IMR-90 (cell line): ENCODE measurements around the gene CPNE9. TPM values are rescaled to one million over a fixed set of nuclear protein-coding genes. Genes with fewer than 3 reads are reported as not detected.

Source experiments
- ATAC-seq: fragments of 200-7000 bp; cut with Tn5 transposase; 2 replicates; pipeline ENCODE4 v1.9.1; 2020; ENCODE audit warnings: low read depth, mild to moderate bottlenecking, moderate library complexity
- BruUV-seq: library from RNA; stranded (reverse); fragments of 400-500 nt; replicated peaks from 2 replicates; lab custom pipeline; 2021; lab: Mats Ljungman, UMichigan
- CTCF ChIA-PET: fragments of 300-600 bp; formaldehyde crosslinking; extraction: SDS; loops from one replicate; lab custom pipeline; 2021; ENCODE audit warnings: antibody characterized with exemption; lab: Yijun Ruan, JAX
- POLR2A ChIA-PET: fragments of 300-600 bp; sonication (Branson Sonifier 250); formaldehyde crosslinking; loops from one replicate; lab custom pipeline; 2022; ENCODE audit warnings: antibody characterized with exemption; ENCODE audit not compliant: unreplicated experiment; lab: Charles Lee
- DNase-seq: peaks from one replicate; pipeline ENCODE4 v3.0.0; 2013
- H2AFZ ChIP-seq: replicated peaks from 2 replicates; pipeline ENCODE3; 2013; ENCODE audit warnings: low read length, mild to moderate bottlenecking; ENCODE audit not compliant: poor library complexity
- H2AK5ac ChIP-seq: 2 replicates; pipeline ENCODE4 v1.6.1; 2013; ENCODE audit warnings: low read depth, low read length, inconsistent platforms
- H2AK9ac ChIP-seq: replicated peaks from 2 replicates; pipeline ENCODE3; 2013; ENCODE audit warnings: mild to moderate bottlenecking, low read depth, low read length, moderate library complexity; ENCODE audit not compliant: poor library complexity
- H2BK120ac ChIP-seq: 2 replicates; pipeline ENCODE4 v1.6.1; 2013; ENCODE audit warnings: low read depth, low read length, inconsistent platforms
- H2BK15ac ChIP-seq: 3 replicates; pipeline ENCODE4 v1.6.1; 2013; ENCODE audit warnings: low read depth, low read length, inconsistent platforms
- H2BK20ac ChIP-seq: 2 replicates; pipeline ENCODE4 v1.6.1; 2013; ENCODE audit warnings: low read depth, mild to moderate bottlenecking, inconsistent platforms, low read length, moderate library complexity
- H2BK5ac ChIP-seq: 2 replicates; pipeline ENCODE4 v1.6.1; 2013; ENCODE audit warnings: mild to moderate bottlenecking, low read depth, low read length, inconsistent platforms; ENCODE audit not compliant: poor library complexity, severe bottlenecking
- H3K14ac ChIP-seq: replicated peaks from 2 replicates; pipeline ENCODE4 v1.6.1; 2013; ENCODE audit warnings: low read depth, low read length, inconsistent platforms
- H3K18ac ChIP-seq: 2 replicates; pipeline ENCODE4 v1.6.1; 2013; ENCODE audit warnings: low read depth, low read length, control low read depth
- H3K23ac ChIP-seq: 2 replicates; pipeline ENCODE4 v1.6.1; 2013; ENCODE audit warnings: low read depth, low read length, inconsistent platforms
- H3K27ac ChIP-seq: 2 replicates; pipeline ENCODE4 v1.5.1; 2013; ENCODE audit warnings: mild to moderate bottlenecking, control low read depth, low read length; ENCODE audit not compliant: insufficient read depth
- H3K27me3 ChIP-seq: 2 replicates; pipeline ENCODE4 v1.6.1; 2013; ENCODE audit warnings: low read length; ENCODE audit not compliant: control insufficient read depth, insufficient read depth
- H3K36me3 ChIP-seq: 2 replicates; pipeline ENCODE4 v1.6.1; 2013; ENCODE audit warnings: low read length, mixed read lengths; ENCODE audit not compliant: control insufficient read depth, insufficient read depth
- H3K4ac ChIP-seq: 2 replicates; pipeline ENCODE4 v1.6.1; 2013; ENCODE audit warnings: low read depth, low read length, inconsistent platforms
- H3K4me1 ChIP-seq: 2 replicates; pipeline ENCODE4 v1.6.1; 2013; ENCODE audit warnings: low read length, mixed read lengths; ENCODE audit not compliant: control insufficient read depth, insufficient read depth
- H3K4me2 ChIP-seq: 2 replicates; pipeline ENCODE4 v1.6.1; 2013; ENCODE audit warnings: low read depth, mild to moderate bottlenecking, control low read depth, low read length, moderate library complexity
- H3K4me3 ChIP-seq: 2 replicates; pipeline ENCODE4 v1.5.1; 2013; ENCODE audit warnings: low read depth, mild to moderate bottlenecking, control low read depth, low read length, moderate library complexity; ENCODE audit not compliant: insufficient read depth
- H3K56ac ChIP-seq: 2 replicates; pipeline ENCODE4 v1.6.1; 2013; ENCODE audit warnings: low read length, inconsistent platforms; ENCODE audit not compliant: insufficient read depth; ENCODE audit errors: extremely low read depth
- H3K79me1 ChIP-seq, 2 experiments: 2 replicates each; pipeline ENCODE4 v1.6.1; 2013; ENCODE audit warnings: low read length in 2 of 2, inconsistent platforms in 1 of 2, low read depth in 1 of 2
- H3K9ac ChIP-seq: 2 replicates; pipeline ENCODE4 v1.6.1; 2013; ENCODE audit warnings: low read depth, low read length, control low read depth
- H3K9me1 ChIP-seq: 2 replicates; pipeline ENCODE4 v1.6.1; 2013; ENCODE audit warnings: low read length, inconsistent platforms; ENCODE audit not compliant: insufficient read depth
- H3K9me3 ChIP-seq: 2 replicates; pipeline ENCODE4 v1.6.1; 2013; ENCODE audit warnings: low read length; ENCODE audit not compliant: control insufficient read depth, insufficient read depth
- H4K20me1 ChIP-seq: 2 replicates; pipeline ENCODE4 v1.6.1; 2013; ENCODE audit warnings: low read length, inconsistent platforms; ENCODE audit not compliant: insufficient read depth
- H4K5ac ChIP-seq: 2 replicates; pipeline ENCODE4 v1.6.1; 2013; ENCODE audit warnings: mild to moderate bottlenecking, low read depth, low read length, control low read depth
- H4K8ac ChIP-seq, 2 experiments: 2 replicates each; pipeline ENCODE4 v1.6.1; 2013; ENCODE audit warnings: low read depth in 2 of 2, low read length in 2 of 2, control low read depth in 1 of 2, inconsistent platforms in 1 of 2
- H4K91ac ChIP-seq: 2 replicates; pipeline ENCODE4 v1.6.1; 2013; ENCODE audit warnings: low read depth, low read length, inconsistent platforms; ENCODE audit not compliant: insufficient read depth
- BHLHE40 ChIP-seq: fragments of 150-350 bp; IDR thresholded peaks from 2 replicates; pipeline ENCODE4 v1.6.1; 2016; ENCODE audit warnings: mild to moderate bottlenecking, low read depth, low read length
- CEBPB ChIP-seq: IDR thresholded peaks from 2 replicates; pipeline ENCODE4 v1.6.1; 2012; ENCODE audit warnings: low read depth, low read length, improper control_type of control experiment
- CHD1 ChIP-seq: IDR thresholded peaks from 2 replicates; pipeline ENCODE4 v1.6.1; 2012; ENCODE audit warnings: low read depth, low read length, improper control_type of control experiment
- CTCF ChIP-seq: conservative IDR thresholded peaks from 2 replicates; pipeline ENCODE4 v1.5.1; 2012; ENCODE audit warnings: mild to moderate bottlenecking, low read depth, low read length, improper control_type of control experiment
- ELK1 ChIP-seq: fragments of 150-350 bp; IDR thresholded peaks from 2 replicates; pipeline ENCODE4 v1.6.1; 2016; ENCODE audit warnings: low read depth, mild to moderate bottlenecking, low read length, moderate library complexity, borderline replicate concordance
- FOS ChIP-seq: fragments of 150-350 bp; IDR thresholded peaks from 2 replicates; pipeline ENCODE4 v1.6.1; 2016; ENCODE audit warnings: low read depth, low read length
- MAFK ChIP-seq: IDR thresholded peaks from 2 replicates; pipeline ENCODE4 v1.6.1; 2012; ENCODE audit warnings: low read depth, low read length, improper control_type of control experiment
- MAZ ChIP-seq: IDR thresholded peaks from 2 replicates; pipeline ENCODE4 v1.6.1; 2012; ENCODE audit warnings: low read depth, mild to moderate bottlenecking, low read length, improper control_type of control experiment, moderate library complexity, borderline replicate concordance
- MXI1 ChIP-seq: IDR thresholded peaks from 2 replicates; pipeline ENCODE4 v1.6.1; 2012; ENCODE audit warnings: low read depth, mild to moderate bottlenecking, low read length, moderate library complexity, borderline replicate concordance
- NFE2L2 ChIP-seq: fragments of 150-350 bp; IDR thresholded peaks from 2 replicates; pipeline ENCODE4 v1.6.1; 2016; ENCODE audit warnings: low read depth, mild to moderate bottlenecking, low read length
- POLR2A ChIP-seq: IDR thresholded peaks from 2 replicates; pipeline ENCODE4 v1.6.1; 2012; ENCODE audit warnings: mild to moderate bottlenecking, low read depth, low read length
- RAD21 ChIP-seq: IDR thresholded peaks from 2 replicates; pipeline ENCODE4 v1.6.1; 2012; ENCODE audit warnings: low read length, improper control_type of control experiment
- RCOR1 ChIP-seq: IDR thresholded peaks from 2 replicates; pipeline ENCODE4 v1.6.1; 2012; ENCODE audit warnings: mild to moderate bottlenecking, low read length, improper control_type of control experiment; ENCODE audit not compliant: insufficient replicate concordance
- RFX5 ChIP-seq: IDR thresholded peaks from 2 replicates; pipeline ENCODE4 v1.8.0; 2012; ENCODE audit warnings: low read depth, mild to moderate bottlenecking, low read length, moderate library complexity
- SMC3 ChIP-seq: fragments of 150-350 bp; IDR thresholded peaks from 2 replicates; pipeline ENCODE4 v1.6.1; 2016; ENCODE audit warnings: low read depth, mild to moderate bottlenecking, antibody characterized with exemption, low read length, moderate library complexity
- USF2 ChIP-seq: fragments of 150-350 bp; IDR thresholded peaks from 2 replicates; pipeline ENCODE4 v1.6.1; 2017; ENCODE audit warnings: mild to moderate bottlenecking, antibody characterized with exemption, low read length, low read depth
- WGBS, 2 experiments: methylation state at CpG; one replicate each; pipeline versions ENCODE4 v1.1.5 to v1.1.7; 2013; ENCODE audit warnings: missing lambda C conversion rate in 2 of 2; ENCODE audit not compliant: insufficient read length in 1 of 2; ENCODE audit errors: extremely low coverage in 2 of 2; 5-methylcytosine and 5-hydroxymethylcytosine counted together
- dilution Hi-C: fragments of 300-500 bp; cut with HindIII; formaldehyde crosslinking; loops from one replicate; pipeline ENCODE4 v1.14.3; 2018; ENCODE audit warnings: low sequenced_read_pairs; ENCODE audit not compliant: unreplicated experiment
- in situ Hi-C: fragments of 300-500 bp; cut with MboI; formaldehyde crosslinking; loops from 3 replicates; pipeline ENCODE4 v1.14.3; 2019; ENCODE audit warnings: low sequenced_read_pairs, inconsistent platforms, mixed read lengths
- intact Hi-C: fragments of 100-400 bp; cut with micrococcal nuclease; formaldehyde crosslinking; loops from 2 replicates; pipeline ENCODE4 v1.10.0; 2022
- polyA plus RNA-seq, 3 experiments: library from polyadenylated mRNA; depleted of rRNA; stranded (reverse); fragments of >200 nt; gene quantifications; 2 replicates each; pipeline ENCODE4 v1.2.3, GENCODE V29; 2012; ENCODE audit warnings: low replicate concordance in 1 of 3
- total RNA-seq: library from RNA; depleted of rRNA; stranded (reverse); fragments of >200 nt; gene quantifications from 2 replicates; pipeline ENCODE4 v1.2.3, GENCODE V29; 2012

The CPNE9 gene
- total and polyA plus RNA-seq, 2 of the 4 experiments (the other 2 are of a cell fraction) = not detected

- Histone ChIP-seq H3K9me3 (no peaks in the 10 kb centered on the region), H3K9me1 (no peaks in the 10 kb centered on the region; the same call in 1 of the 2 replicates), H3K4ac (no peak overlapping the region), H4K5ac (no peak overlapping the region), H2AK9ac (no peak overlapping the region), H3K14ac (no peak overlapping the region), H3K4me2 (no peak overlapping the region), H3K27ac (no peak overlapping the region), H3K23ac (no peak overlapping the region), H4K20me1 (no peaks in the 10 kb centered on the region; the same call in 1 of the 2 replicates), H2BK15ac (no peak overlapping the region), H3K79me1 (no peaks in the 10 kb centered on the region), H3K18ac (no peak overlapping the region), H2AK5ac (no peak overlapping the region), H2BK120ac (no peak overlapping the region), H2BK5ac (no peak overlapping the region), H2AFZ (no peak overlapping the region), H3K4me1 (no peaks in the 10 kb centered on the region), H3K4me3 (no peak overlapping the region), H2BK20ac (no peak overlapping the region), H3K9ac (no peak overlapping the region), H3K36me3 (peaks cover 78% of the 10 kb centered on the region), H4K8ac (no peak overlapping the region), H3K27me3 (no peaks in the 10 kb centered on the region), H4K91ac (no peak overlapping the region), H3K56ac (no peak overlapping the region)
- 96% methylated on average over 3 of the region's 5 CpGs; no CpG with 5 or more reads in 1 of the 2 experiments for WGBS, 2 experiments
- no peak for TF ChIP-seq CTCF
- TF ChIP-seq BHLHE40 = no peak
- TF ChIP-seq MXI1 = no peak
- TF ChIP-seq CEBPB = no peak
- no peak for TF ChIP-seq FOS
- TF ChIP-seq SMC3 = no peak
- no peak for TF ChIP-seq CHD1
- no peak for TF ChIP-seq MAZ
- TF ChIP-seq RCOR1 = no peak
- no peak for TF ChIP-seq MAFK
- TF ChIP-seq ELK1 = no peak
- TF ChIP-seq USF2 = no peak
- no peak for TF ChIP-seq RFX5
- no peak for TF ChIP-seq NFE2L2
- TF ChIP-seq RAD21 = no peak
- TF ChIP-seq POLR2A = no peak
- no TSS peak for BruUV-seq
- no peak for ATAC-seq
- POLR2A ChIA-PET = no interaction called here
- no peak for DNase-seq
- intact Hi-C loops (no loop called here), dilution Hi-C loops (no loop called here), in situ Hi-C loops (no loop called here)
- CTCF ChIA-PET = no interaction called here
These were observed 14.7 kb upstream of the CPNE9 start for GRCh38 chr3:9688961-9689360.
